Stimulated activated CD4-positive, alpha-beta T cell treated with anti-CD3 and anti-CD28 coated beads, Interleukin-15, amount 100 ng/mL, for 1 hour (primary cell): ENCODE results near the gene PTPRN2.

ENCODE experiments used
- DNase-seq, 2 donors: peaks; one replicate each; pipeline ENCODE4 v3.0.0-alpha.2; 2020; ENCODE audit warnings: low read depth in 1 of 2, low spot score in 1 of 2

Gene PTPRN2

GRCh38 chr7:158327571-158328180 is 259.9 kb downstream of the PTPRN2 start:
- DNase-seq, result no peak

- no peak for DNase-seq
Observed at GRCh38 chr7:158327012-158327411, 260.6 kb downstream of the PTPRN2 start.

- no peak for DNase-seq
Observed at GRCh38 chr7:158325530-158326381, 261.9 kb downstream of the PTPRN2 start.

GRCh38 chr7:158324397-158325360 is 262.9 kb downstream of the PTPRN2 start:
- no peak for DNase-seq

DNA sequence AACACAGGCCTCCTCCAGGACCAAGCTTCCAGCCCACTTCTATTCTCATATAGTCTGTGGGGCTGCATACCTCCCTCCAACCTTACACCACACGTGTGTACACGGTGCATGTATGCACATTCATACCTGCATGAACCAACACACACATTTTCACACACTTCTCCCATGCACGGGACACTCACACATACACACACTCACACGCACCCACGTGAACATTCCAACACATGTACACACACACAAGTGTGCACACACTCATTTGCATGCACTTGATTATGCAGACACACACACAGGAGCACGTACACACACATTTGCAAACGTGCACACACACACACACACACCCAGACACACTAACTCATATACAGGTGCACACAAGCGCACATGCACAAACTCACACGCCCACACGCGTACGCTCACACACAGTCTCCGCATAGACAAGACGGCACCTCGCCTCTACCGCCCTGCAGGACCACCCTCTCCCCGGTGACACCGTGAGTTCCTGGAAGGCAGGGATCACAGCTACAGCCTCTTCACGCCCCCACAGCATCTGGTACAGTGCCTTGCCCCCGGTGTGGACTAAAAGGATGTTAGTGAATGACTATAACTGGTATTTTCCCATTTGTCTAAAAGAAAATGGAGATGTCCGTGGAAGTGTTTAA is 263.8 kb downstream of the PTPRN2 start:
- no peak for DNase-seq

DNA sequence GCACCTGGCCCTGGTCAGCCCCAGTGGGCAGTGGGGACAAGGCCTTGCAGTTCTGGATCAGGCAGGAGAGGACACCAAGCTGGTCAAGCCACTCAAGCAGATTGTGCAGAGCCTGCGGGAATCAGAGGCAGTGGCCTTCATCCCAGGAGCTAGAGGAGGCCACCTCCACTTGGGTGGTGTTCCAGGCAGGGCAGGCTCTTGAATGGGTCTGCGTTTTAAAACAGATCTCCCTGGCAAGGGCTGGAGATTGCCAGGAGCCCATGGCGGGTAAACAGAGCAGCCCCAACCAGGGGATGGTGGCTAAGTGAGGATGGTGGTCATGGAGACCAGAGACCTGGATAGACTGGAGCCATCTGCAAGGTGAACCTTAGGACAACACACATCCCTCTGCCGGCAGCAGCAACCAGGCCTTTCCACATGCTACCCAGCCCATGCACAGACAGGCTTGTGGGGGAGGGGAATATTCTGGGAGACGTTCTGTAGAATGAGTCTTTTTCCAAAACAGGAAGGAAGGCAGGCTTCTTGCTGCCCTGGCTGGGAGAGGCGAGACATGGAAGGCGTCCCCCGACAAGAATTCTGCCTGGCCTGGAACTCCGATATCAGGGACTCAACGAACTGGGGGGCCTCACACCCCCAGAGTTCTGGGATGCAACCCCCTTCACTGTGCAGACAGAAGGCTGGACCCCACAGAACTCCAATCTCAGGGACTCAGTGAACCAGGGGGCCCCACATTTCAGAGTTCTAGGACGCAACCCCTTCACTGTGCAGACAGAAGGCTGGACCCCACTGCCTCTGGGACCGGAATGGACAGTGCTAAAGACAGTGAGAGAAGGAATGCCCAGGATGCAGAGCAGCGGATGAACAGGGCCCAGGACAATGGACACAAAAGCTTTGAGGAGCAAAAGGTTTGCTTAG is 264.8 kb downstream of the PTPRN2 start:
- DNase-seq, result no peak

DNA sequence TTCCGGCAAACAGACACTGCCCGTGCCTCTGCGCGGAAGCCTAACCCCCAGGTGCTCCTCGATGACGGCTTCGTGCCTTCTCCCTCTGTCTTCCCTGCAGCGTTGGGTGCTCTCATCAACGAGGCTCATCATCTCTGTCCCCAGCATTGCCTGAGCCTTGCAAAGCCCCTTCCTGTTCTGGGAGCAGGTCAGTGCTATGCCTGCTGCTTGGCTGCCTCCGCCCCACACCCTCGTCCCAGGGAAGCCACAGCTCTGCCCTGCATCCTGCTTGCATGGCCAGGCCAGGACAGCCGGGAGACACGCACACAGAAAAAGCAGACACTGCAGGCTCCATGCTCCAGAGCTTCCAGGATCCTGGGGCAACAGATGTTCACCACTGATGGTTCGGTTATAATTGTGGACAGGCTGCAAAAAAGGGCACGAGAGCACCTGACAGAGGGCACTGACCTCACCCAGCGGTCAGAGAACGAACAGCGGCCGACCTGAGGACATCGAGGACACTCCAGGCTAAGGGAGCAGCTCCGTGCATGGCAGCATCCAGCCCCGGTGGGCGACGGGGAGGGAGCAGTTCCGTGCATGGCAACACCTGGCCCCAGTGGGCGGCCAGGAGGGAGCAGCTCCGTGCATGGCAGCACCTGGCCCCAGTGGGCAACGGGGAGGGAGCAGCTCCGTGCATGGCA is 265.5 kb downstream of the PTPRN2 start:
- DNase-seq, result no peak

- no peak for DNase-seq
Observed at GRCh38 chr7:158321056-158321700, 266.4 kb downstream of the PTPRN2 start.

- no peak for DNase-seq
Observed at GRCh38 chr7:158320328-158320727, 267.3 kb downstream of the PTPRN2 start.

- no peak for DNase-seq
Observed at GRCh38 chr7:158318511-158318913, 269.1 kb downstream of the PTPRN2 start.

DNA sequence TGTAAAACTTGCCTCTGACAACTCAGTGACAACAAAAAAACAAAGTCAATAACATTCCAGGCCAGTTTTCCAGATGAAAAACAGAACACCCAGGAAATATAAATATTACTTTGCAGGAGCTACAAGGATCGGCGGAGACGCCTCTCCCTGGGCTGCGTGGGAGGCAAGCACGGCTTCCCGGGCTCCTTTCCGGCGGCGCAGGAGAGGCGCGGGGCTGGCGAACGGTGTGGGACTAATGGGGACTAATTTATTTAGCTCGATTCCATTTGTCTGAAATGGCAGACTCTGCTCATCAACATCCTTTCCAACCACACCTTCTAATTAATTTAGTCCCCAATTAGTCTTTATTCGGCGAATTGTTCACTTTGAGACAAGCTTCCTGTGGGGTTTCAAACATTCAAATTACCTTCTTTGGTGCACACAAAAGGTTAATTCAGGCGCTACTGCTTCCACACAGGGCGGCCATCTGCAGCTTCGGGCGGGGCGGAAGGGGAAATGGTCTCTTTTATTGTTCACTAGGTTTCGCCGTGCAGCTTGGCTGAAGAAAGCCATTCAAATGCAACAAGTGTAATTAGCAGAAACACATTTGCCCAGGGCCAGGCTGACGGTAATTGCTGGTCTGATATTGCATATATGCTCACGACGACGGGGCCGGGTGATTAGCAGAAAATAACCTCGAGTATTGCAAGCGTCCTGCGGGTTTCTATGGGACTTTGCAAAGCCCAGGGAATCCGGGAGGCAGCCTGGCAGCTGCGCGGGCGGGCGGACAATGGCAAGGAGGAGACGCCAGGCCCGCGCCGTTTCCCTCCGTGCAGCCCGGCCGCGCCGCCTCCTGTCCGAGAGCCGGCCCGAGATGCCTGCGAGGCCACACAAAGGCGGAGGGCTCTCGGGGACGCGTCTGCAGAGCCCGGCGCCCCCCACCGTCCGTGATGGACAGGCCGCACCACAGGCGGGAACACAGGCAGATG is 270.1 kb downstream of the PTPRN2 start:
- no peak for DNase-seq

DNA sequence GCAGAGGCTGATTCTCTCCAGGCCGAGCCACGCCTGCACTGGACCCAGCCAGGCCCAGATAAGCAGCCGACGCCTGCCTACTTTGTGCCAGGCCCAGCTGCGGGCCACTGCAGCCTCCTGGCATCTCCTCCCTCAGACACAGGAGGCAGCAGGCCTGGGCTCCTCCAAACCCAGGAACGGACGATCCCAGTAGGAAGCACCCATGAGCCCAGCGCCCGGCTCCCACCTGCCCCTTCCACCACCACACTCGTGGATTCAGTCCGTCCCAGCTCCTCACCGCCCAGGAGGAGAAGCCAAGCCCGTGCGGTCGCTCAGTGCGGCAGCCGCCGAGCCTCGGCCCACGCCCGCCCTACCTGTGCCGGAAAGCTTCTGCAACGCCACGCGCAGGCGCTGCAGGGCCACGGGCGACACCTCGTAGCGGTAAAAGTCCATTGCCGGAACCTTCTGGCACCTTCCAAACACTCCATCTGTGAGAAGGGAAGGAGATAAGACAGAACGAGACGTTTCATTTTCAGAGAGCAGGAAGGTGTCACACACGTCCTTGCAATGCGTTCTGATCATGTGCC is 271.1 kb downstream of the PTPRN2 start:
- no peak for DNase-seq

- DNase-seq, result no peak
Observed at GRCh38 chr7:158315881-158316280, 271.7 kb downstream of the PTPRN2 start.

DNA sequence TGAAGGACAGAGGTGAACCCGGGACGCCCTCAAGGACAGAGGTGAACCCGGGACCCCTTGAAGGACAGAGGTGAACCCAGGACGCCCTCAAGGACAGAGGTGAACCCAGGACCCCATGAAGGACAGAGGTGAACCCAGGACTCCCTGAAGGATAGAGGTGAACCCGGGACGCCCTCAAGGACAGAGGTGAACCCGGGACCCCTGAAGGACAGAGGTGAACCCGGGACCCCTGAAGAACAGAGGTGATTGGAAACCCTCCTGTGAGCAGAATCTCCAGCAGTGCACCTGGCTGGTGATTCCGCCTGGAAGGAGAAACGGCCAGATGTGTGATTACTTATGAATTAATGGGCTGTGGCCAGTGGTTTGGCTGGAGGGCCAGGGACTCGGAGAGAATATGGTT is 272.3 kb downstream of the PTPRN2 start:
- no peak for DNase-seq

DNA sequence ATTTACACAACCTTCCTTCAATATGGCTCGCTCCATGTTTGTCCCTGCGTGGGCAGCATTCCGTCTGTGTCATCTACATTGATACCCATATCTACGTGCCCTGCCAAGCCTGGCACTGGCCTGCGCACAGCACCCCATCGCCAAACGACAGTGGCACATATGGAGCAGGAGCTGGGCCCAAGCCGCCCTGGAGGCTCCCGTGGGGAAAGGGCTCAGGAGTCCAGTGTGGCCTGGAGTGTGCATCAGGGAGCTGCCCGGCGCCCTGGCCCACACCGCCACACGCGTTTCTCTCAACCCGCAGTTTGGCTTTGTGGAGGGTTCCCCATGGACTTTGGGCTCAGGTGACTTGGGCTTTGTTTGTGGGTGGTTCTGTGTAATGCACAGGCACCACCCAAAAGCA is 273.2 kb downstream of the PTPRN2 start:
- DNase-seq, result no peak

- no peak for DNase-seq
Observed at GRCh38 chr7:158313931-158314330, 273.7 kb downstream of the PTPRN2 start.

DNA sequence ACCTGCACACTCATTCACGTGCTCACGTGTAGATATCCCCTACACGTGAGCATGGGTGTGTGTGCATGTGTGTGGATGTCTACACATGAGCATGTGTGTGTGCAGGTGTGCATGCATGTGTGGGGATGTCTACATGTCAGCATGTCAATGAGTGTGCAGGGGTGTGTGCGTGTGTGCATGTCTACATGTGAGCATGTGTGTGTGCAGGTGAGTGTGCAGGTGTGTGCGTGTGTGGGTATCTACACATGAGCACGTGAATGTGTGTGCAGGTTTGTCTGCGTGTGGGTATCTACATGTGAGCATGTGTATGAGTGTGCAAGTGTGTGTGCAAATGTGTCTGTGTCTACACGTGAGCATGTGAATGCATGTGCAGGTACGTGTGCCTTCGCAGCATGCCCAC is 274.8 kb downstream of the PTPRN2 start:
- no peak for DNase-seq
